Skeletal muscle satellite cell (primary cell): ENCODE results near the gene WRNIP1.
"Not testable (repeated sequence)": the region's sequence is repeated elsewhere in the genome, so short reads cannot be mapped to it uniquely, and the experiment has no call there.

Source experiments
- H3K27me3 ChIP-seq: 2 replicates; pipeline ENCODE4 v1.7.0; 2013; ENCODE audit warnings: low read length; ENCODE audit not compliant: control insufficient read depth, insufficient read depth
- H3K36me3 ChIP-seq: 2 replicates; pipeline ENCODE4 v1.7.0; 2013; ENCODE audit warnings: mild to moderate bottlenecking, control low read depth, low read length; ENCODE audit not compliant: insufficient read depth
- H3K4me1 ChIP-seq: 2 replicates; pipeline ENCODE4 v1.7.0; 2013; ENCODE audit warnings: low read length; ENCODE audit not compliant: control insufficient read depth, insufficient read depth
- H3K4me2 ChIP-seq: 2 replicates; pipeline ENCODE4 v1.7.0; 2013; ENCODE audit warnings: mild to moderate bottlenecking, low read length
- H3K4me3 ChIP-seq: 2 replicates; pipeline ENCODE4 v1.7.0; 2013; ENCODE audit warnings: low read length
- H3K9ac ChIP-seq: 2 replicates; pipeline ENCODE4 v1.7.0; 2013; ENCODE audit warnings: mild to moderate bottlenecking, low read depth, low read length, moderate library complexity
- H3K9me3 ChIP-seq: replicated peaks from 2 replicates; pipeline ENCODE4 v1.7.0; 2013; ENCODE audit warnings: mild to moderate bottlenecking, control low read depth, low read length

WRNIP1 gene

GRCh38 chr6:2792330-2793110 lies 27.3 kb downstream of the WRNIP1 start:
- no peaks in the 10 kb centered on the region for H3K9me3 ChIP-seq
- no peak overlapping the region for H3K4me2 ChIP-seq
- H3K36me3 ChIP-seq = no peaks in the 10 kb centered on the region
- H3K9ac ChIP-seq = no peak overlapping the region
- H3K4me3 ChIP-seq = no peak overlapping the region
- no peaks in the 10 kb centered on the region for H3K27me3 ChIP-seq
- H3K4me1 ChIP-seq = peaks cover 22% of the 10 kb centered on the region

GRCh38 chr6:2793534-2794151 lies 28.4 kb downstream of the WRNIP1 start:
- Histone ChIP-seq H3K36me3 (no peaks in the 10 kb centered on the region), H3K9ac (no peak overlapping the region), H3K9me3 (no peaks in the 10 kb centered on the region), H3K4me1 (peaks cover 22% of the 10 kb centered on the region), H3K27me3 (no peaks in the 10 kb centered on the region), H3K4me2 (no peak overlapping the region), H3K4me3 (no peak overlapping the region)

GRCh38 chr6:2794171-2794730 lies 29.1 kb downstream of the WRNIP1 start:
- no peak overlapping the region for H3K4me3 ChIP-seq
- H3K4me2 ChIP-seq = no peak overlapping the region
- H3K4me1 ChIP-seq = peaks cover 17% of the 10 kb centered on the region
- no peaks in the 10 kb centered on the region for H3K9me3 ChIP-seq
- no peak overlapping the region for H3K9ac ChIP-seq
- H3K36me3 ChIP-seq = no peaks in the 10 kb centered on the region
- H3K27me3 ChIP-seq = no peaks in the 10 kb centered on the region

GRCh38 chr6:2795162-2795561 lies 30.0 kb downstream of the WRNIP1 start:
- no peak overlapping the region for H3K9ac ChIP-seq
- H3K36me3 ChIP-seq = no peaks in the 10 kb centered on the region
- H3K9me3 ChIP-seq = no peaks in the 10 kb centered on the region
- H3K4me2 ChIP-seq = no peak overlapping the region
- H3K4me3 ChIP-seq = no peak overlapping the region
- H3K4me1 ChIP-seq = peaks cover 13% of the 10 kb centered on the region
- no peaks in the 10 kb centered on the region for H3K27me3 ChIP-seq

GRCh38 chr6:2795956-2796355 lies 30.8 kb downstream of the WRNIP1 start:
- H3K9me3 ChIP-seq = no peaks in the 10 kb centered on the region
- no peak overlapping the region for H3K4me2 ChIP-seq
- no peak overlapping the region for H3K9ac ChIP-seq
- no peaks in the 10 kb centered on the region for H3K36me3 ChIP-seq
- H3K4me3 ChIP-seq = no peak overlapping the region
- no peaks in the 10 kb centered on the region for H3K27me3 ChIP-seq
- H3K4me1 ChIP-seq = peaks cover 5% of the 10 kb centered on the region

GRCh38 chr6:2796861-2797260 lies 31.7 kb downstream of the WRNIP1 start:
- H3K36me3 ChIP-seq = no peaks in the 10 kb centered on the region
- no peaks in the 10 kb centered on the region for H3K9me3 ChIP-seq
- H3K27me3 ChIP-seq = no peaks in the 10 kb centered on the region
- H3K9ac ChIP-seq = no peak overlapping the region
- H3K4me2 ChIP-seq = no peak overlapping the region
- H3K4me1 ChIP-seq = no peaks in the 10 kb centered on the region
- H3K4me3 ChIP-seq = no peak overlapping the region

- Histone ChIP-seq H3K9me3 (no peaks in the 10 kb centered on the region), H3K36me3 (no peaks in the 10 kb centered on the region), H3K27me3 (no peaks in the 10 kb centered on the region), H3K4me3 (no peak overlapping the region), H3K4me2 (no peak overlapping the region), H3K4me1 (no peaks in the 10 kb centered on the region), H3K9ac (no peak overlapping the region)
Measured at GRCh38 chr6:2797564-2798031, 32.4 kb downstream of the WRNIP1 start.

- Histone ChIP-seq H3K4me3 (no peak overlapping the region), H3K9me3 (no peaks in the 10 kb centered on the region), H3K36me3 (no peaks in the 10 kb centered on the region), H3K4me1 (no peaks in the 10 kb centered on the region), H3K27me3 (no peaks in the 10 kb centered on the region), H3K9ac (no peak overlapping the region), H3K4me2 (no peak overlapping the region)
Measured at GRCh38 chr6:2798586-2799134, 33.5 kb downstream of the WRNIP1 start.

GRCh38 chr6:2799936-2800527 lies 34.8 kb downstream of the WRNIP1 start:
- no peak overlapping the region for H3K9ac ChIP-seq
- H3K4me3 ChIP-seq = no peak overlapping the region
- H3K27me3 ChIP-seq = no peaks in the 10 kb centered on the region
- no peaks in the 10 kb centered on the region for H3K36me3 ChIP-seq
- no peaks in the 10 kb centered on the region for H3K9me3 ChIP-seq
- H3K4me2 ChIP-seq = no peak overlapping the region
- no peaks in the 10 kb centered on the region for H3K4me1 ChIP-seq

- no peaks in the 10 kb centered on the region for H3K9me3 ChIP-seq
- H3K9ac ChIP-seq = no peak overlapping the region
- H3K4me3 ChIP-seq = no peak overlapping the region
- H3K27me3 ChIP-seq = no peaks in the 10 kb centered on the region
- no peaks in the 10 kb centered on the region for H3K4me1 ChIP-seq
- no peaks in the 10 kb centered on the region for H3K36me3 ChIP-seq
- no peak overlapping the region for H3K4me2 ChIP-seq
Measured at GRCh38 chr6:2800552-2801316, 35.5 kb downstream of the WRNIP1 start.

- not testable (repeated sequence) for H3K36me3 ChIP-seq, H3K4me2 ChIP-seq
Measured at GRCh38 chr6:2801687-2802086, 36.5 kb downstream of the WRNIP1 start.

More at GRCh38 chr6:2801687-2802086, 36.5 kb downstream of the WRNIP1 start:
- not testable (repeated sequence) for H3K9ac ChIP-seq, H3K4me1 ChIP-seq, H3K27me3 ChIP-seq, H3K9me3 ChIP-seq, H3K4me3 ChIP-seq
